Measurements from ENCODE around the gene ACSM5.
"Not testable (repeated sequence)": the region's sequence is repeated elsewhere in the genome, so short reads cannot be mapped to it uniquely, and the experiment has no call there.

ACSM5 gene

GRCh38 chr16:20430948-20431347, 21.6 kb downstream of the ACSM5 start:
- TF ChIP-seq, protein P1, sequence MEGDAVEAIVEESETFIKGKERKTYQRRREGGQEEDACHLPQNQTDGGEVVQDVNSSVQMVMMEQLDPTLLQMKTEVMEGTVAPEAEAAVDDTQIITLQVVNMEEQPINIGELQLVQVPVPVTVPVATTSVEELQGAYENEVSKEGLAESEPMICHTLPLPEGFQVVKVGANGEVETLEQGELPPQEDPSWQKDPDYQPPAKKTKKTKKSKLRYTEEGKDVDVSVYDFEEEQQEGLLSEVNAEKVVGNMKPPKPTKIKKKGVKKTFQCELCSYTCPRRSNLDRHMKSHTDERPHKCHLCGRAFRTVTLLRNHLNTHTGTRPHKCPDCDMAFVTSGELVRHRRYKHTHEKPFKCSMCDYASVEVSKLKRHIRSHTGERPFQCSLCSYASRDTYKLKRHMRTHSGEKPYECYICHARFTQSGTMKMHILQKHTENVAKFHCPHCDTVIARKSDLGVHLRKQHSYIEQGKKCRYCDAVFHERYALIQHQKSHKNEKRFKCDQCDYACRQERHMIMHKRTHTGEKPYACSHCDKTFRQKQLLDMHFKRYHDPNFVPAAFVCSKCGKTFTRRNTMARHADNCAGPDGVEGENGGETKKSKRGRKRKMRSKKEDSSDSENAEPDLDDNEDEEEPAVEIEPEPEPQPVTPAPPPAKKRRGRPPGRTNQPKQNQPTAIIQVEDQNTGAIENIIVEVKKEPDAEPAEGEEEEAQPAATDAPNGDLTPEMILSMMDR (IDR thresholded peaks at IDR 0.05; ENCODE audit: control insufficient read depth, insufficient read depth, low read depth, low read length, missing control alignments): no peak
- no peak for DNase-seq (ENCODE audit: low read depth)
- no peak overlapping the region for H3K4me3 ChIP-seq (ENCODE audit: control insufficient read depth, low read depth, low read length)

DNA sequence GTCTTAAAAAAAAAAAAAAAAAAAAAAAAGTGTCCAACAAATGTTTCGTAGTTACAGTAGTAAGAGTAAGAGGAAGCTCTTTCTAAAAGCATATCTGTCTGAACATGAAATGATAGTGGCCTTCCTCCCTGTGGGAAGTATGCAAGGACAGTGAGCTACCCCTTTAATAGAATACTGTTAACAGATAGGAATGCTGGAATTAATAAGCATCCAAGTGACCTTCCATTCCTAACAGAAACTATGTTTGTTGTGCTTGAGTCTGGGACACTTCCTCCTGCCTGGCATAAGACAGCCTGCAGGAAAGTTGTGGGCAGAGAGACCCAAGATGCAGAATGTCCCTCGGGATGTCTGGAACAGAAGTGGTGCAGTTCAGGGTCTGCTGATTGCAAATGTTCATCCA, 29.6 kb downstream of the ACSM5 start:
- not testable (repeated sequence) for DNase-seq (ENCODE audit: low read depth); H3K4me3 ChIP-seq (ENCODE audit: control insufficient read depth, low read depth, low read length)

DNA sequence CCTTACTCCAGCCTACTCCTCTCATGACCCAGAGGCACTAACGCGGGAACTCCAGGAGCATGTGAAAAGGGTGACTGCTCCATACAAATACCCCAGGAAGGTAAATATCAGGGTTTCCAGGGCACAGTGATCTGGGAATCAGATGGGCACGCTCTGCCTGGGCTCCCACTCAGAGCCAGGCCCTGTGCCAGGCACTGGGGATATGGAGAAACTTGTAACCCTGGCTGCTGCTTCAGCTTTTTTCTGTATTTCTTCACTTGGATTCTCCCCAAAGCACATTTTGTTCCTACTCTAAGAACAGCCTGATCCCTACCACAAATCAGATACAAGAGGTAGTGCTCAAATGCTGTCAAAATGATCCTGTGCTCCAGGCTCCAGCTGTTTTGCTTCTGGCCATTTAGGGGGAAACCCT, 30.5 kb downstream of the ACSM5 start:
- not testable (repeated sequence) for H3K4me3 ChIP-seq (ENCODE audit: control insufficient read depth, low read depth, low read length); DNase-seq (ENCODE audit: low read depth)

DNA sequence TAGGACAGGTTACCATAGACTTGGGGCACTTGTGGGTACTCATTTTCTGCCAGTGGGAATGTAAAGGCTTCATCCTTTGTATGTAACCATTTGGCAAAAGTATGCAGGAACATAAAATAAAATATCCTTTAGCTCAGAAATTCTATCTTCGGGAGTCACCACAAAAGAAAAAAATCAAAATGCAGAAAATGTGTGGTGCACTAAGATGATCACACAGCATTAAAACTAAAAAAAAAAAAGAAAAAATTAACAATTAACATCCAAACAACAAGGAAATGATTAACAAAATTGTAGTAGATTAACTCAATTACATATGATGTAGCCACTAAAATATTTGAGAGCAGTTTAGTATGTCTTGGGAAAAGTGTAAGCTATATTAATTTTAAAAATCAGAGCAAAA, 31.4 kb downstream of the ACSM5 start:
- not testable (repeated sequence) for H3K4me3 ChIP-seq (ENCODE audit: control insufficient read depth, low read depth, low read length); DNase-seq (ENCODE audit: low read depth)

- TF ChIP-seq, protein P1 (IDR thresholded peaks at IDR 0.05; ENCODE audit: control insufficient read depth, insufficient read depth, low read depth, low read length, missing control alignments): no peak
- DNase-seq (ENCODE audit: low read depth): no peak
- H3K4me3 ChIP-seq (ENCODE audit: control insufficient read depth, low read depth, low read length): no peak overlapping the region
Measured at GRCh38 chr16:20441191-20441590, 31.9 kb downstream of the ACSM5 start.

- DNase-seq (ENCODE audit: low read depth): not testable (repeated sequence)
Measured at GRCh38 chr16:20441859-20442258, 32.5 kb downstream of the ACSM5 start.

GRCh38 chr16:20446652-20447393, 37.5 kb downstream of the ACSM5 start:
- DNase-seq (ENCODE audit: low read depth); H3K4me3 ChIP-seq (ENCODE audit: control insufficient read depth, low read depth, low read length): not testable (repeated sequence)

More at GRCh38 chr16:20441859-20442258, 32.5 kb downstream of the ACSM5 start:
- H3K4me3 ChIP-seq (ENCODE audit: control insufficient read depth, low read depth, low read length): not testable (repeated sequence)

- DNase-seq (ENCODE audit: low read depth); H3K4me3 ChIP-seq (ENCODE audit: control insufficient read depth, low read depth, low read length): not testable (repeated sequence)
Measured at GRCh38 chr16:20451364-20451763, 42.0 kb downstream of the ACSM5 start, which contains the start of gene ACSM2A. ACSM2A (plus strand) TSS chr16:20451521; CDS start chr16:20460115, 8,594 bp downstream.

DNA sequence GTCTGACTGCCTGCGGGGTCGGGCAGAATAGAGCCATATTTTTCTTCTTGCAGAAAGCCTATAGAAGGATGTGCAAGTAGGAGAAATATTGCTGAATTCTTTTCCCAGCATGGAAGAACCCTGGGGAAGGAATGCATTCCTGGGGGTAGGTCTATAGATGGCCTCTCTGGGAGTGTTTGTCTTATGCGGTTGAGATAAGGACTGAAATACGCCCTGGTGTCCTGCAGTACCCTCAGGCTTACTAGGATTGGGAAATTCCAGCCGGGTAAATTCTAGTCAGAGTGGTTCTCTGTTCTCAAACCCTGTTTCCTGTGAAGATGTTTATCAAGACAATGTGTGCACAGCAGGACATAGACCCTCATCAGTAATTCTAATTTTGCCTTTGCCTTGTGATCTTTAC, 44.3 kb downstream of the ACSM5 start:
- not testable (repeated sequence) for DNase-seq (ENCODE audit: low read depth); H3K4me3 ChIP-seq (ENCODE audit: control insufficient read depth, low read depth, low read length)

- not testable (repeated sequence) for H3K4me3 ChIP-seq (ENCODE audit: control insufficient read depth, low read depth, low read length); DNase-seq (ENCODE audit: low read depth)
Measured at GRCh38 chr16:20459227-20459626, 49.9 kb downstream of the ACSM5 start.

- not testable (repeated sequence) for H3K4me3 ChIP-seq (ENCODE audit: control insufficient read depth, low read depth, low read length); DNase-seq (ENCODE audit: low read depth)
Measured at GRCh38 chr16:20460313-20460712, 51.0 kb downstream of the ACSM5 start.

DNA sequence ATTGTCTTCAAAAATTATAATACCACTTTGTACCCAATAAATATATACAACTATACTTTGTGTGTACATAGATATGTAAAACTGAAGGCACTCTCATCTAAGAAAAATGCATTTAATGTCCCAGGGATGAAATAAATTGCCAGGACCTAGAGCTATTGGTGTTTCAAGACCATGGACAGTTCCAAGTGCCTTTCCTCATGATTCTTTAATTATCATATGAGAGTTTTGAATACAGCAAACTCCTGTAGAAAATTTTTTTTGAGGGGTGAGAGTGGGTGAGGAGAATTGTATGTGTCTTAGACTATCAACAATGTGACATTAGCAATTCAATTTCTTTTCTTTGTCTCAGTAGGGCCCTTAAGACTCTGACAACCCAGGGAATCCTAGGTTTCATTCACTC, 59.6 kb downstream of the ACSM5 start:
- DNase-seq (ENCODE audit: low read depth); H3K4me3 ChIP-seq (ENCODE audit: control insufficient read depth, low read depth, low read length): not testable (repeated sequence)

- H3K4me3 ChIP-seq (ENCODE audit: control insufficient read depth, low read depth, low read length); DNase-seq (ENCODE audit: low read depth): not testable (repeated sequence)
Measured at GRCh38 chr16:20469930-20470329, 60.6 kb downstream of the ACSM5 start.

- DNase-seq (ENCODE audit: low read depth); H3K4me3 ChIP-seq (ENCODE audit: control insufficient read depth, low read depth, low read length): not testable (repeated sequence)
Measured at GRCh38 chr16:20470732-20471131, 61.4 kb downstream of the ACSM5 start.

DNA sequence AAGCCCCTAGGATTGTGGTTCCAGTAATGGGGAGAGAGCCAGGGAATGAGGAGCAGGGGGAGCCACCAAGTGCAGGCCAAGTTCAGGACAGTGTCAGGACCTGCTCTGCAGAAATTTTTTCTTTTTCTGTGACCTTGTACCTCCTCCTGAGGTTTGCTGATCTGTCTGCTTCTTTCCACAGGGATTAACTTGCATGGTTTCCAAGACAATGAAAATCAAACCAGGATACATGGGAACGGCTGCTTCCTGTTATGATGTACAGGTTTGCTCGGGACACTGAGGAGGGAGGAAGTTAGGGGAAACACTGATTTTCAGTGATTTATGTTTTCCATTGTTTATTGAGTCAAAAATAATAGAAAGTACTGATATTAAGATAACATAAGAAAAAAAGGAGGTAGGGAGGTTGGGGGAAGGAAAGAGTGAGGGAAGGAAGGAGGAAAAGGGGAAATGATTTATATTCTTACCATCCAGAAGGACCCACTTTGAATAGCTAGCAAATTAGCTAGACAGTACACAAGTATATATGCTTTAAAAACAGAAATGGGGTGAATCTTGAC, 67.9 kb downstream of the ACSM5 start:
- not testable (repeated sequence) for H3K4me3 ChIP-seq (ENCODE audit: control insufficient read depth, low read depth, low read length); DNase-seq (ENCODE audit: low read depth)

GRCh38 chr16:20483989-20484388, 74.7 kb downstream of the ACSM5 start:
- not testable (repeated sequence) for DNase-seq (ENCODE audit: low read depth); H3K4me3 ChIP-seq (ENCODE audit: control insufficient read depth, low read depth, low read length)

Measured in AG09309 (cell line).